Measurements from ENCODE around the gene DMXL1. TPM values are rescaled to one million over a fixed set of nuclear protein-coding genes. Genes with fewer than 3 reads are reported as not detected.

Gene DMXL1
- total RNA-seq, 1 donor from 2014 or later = 22.3 TPM

GRCh38 chr5:119036101-119036762 is 34.7 kb upstream of the DMXL1 start:
- H3K27ac ChIP-seq (replicated peaks) = no peak overlapping the region
- no peak overlapping the region for H3K4me3 ChIP-seq
- TF ChIP-seq CTCF (IDR thresholded peaks at IDR 0.05; ENCODE audit: borderline replicate concordance) = no peak
- no peaks in the 10 kb centered on the region for H3K4me1 ChIP-seq
- no peak for DNase-seq
- no peaks in the 10 kb centered on the region for H3K9me3 ChIP-seq (replicated peaks)
- no peaks in the 10 kb centered on the region for H3K36me3 ChIP-seq
- H3K27me3 ChIP-seq (ENCODE audit: low read depth) = no peaks in the 10 kb centered on the region
- intact Hi-C loops (cut with micrococcal nuclease) = no loop called here

GRCh38 chr5:119037496-119038215 is 33.2 kb upstream of the DMXL1 start:
- Histone ChIP-seq H3K36me3 (no peaks in the 10 kb centered on the region), H3K27ac (replicated peaks) (no peak overlapping the region), H3K4me1 (no peaks in the 10 kb centered on the region), H3K27me3 (ENCODE audit: low read depth) (no peaks in the 10 kb centered on the region), H3K9me3 (replicated peaks) (no peaks in the 10 kb centered on the region), H3K4me3 (no peak overlapping the region)
- intact Hi-C loops (cut with micrococcal nuclease) = no loop called here
- no peak for TF ChIP-seq CTCF (IDR thresholded peaks at IDR 0.05; ENCODE audit: borderline replicate concordance)
- DNase-seq = no peak

- H3K27ac ChIP-seq (replicated peaks) = no peak overlapping the region
- H3K36me3 ChIP-seq = no peaks in the 10 kb centered on the region
- no peak for DNase-seq
- intact Hi-C loops (cut with micrococcal nuclease) = no loop called here
- H3K9me3 ChIP-seq (replicated peaks) = no peaks in the 10 kb centered on the region
- H3K4me1 ChIP-seq = no peaks in the 10 kb centered on the region
- no peaks in the 10 kb centered on the region for H3K27me3 ChIP-seq (ENCODE audit: low read depth)
- H3K4me3 ChIP-seq = no peak overlapping the region
- no peak for TF ChIP-seq CTCF (IDR thresholded peaks at IDR 0.05; ENCODE audit: borderline replicate concordance)
These were observed 22.6 kb upstream of the DMXL1 start for GRCh38 chr5:119048246-119048645.

- Histone ChIP-seq H3K36me3 (no peaks in the 10 kb centered on the region), H3K27me3 (ENCODE audit: low read depth) (no peaks in the 10 kb centered on the region), H3K4me3 (no peak overlapping the region), H3K27ac (replicated peaks) (no peak overlapping the region), H3K9me3 (replicated peaks) (no peaks in the 10 kb centered on the region), H3K4me1 (no peaks in the 10 kb centered on the region)
- TF ChIP-seq CTCF (IDR thresholded peaks at IDR 0.05; ENCODE audit: borderline replicate concordance) = no peak
- intact Hi-C loops (cut with micrococcal nuclease) = no loop called here
- DNase-seq = no peak
These were observed 20.9 kb upstream of the DMXL1 start for GRCh38 chr5:119049824-119050449.

GRCh38 chr5:119054101-119054500 is 16.8 kb upstream of the DMXL1 start:
- Histone ChIP-seq H3K4me3 (no peak overlapping the region), H3K27me3 (ENCODE audit: low read depth) (no peaks in the 10 kb centered on the region), H3K27ac (replicated peaks) (no peak overlapping the region), H3K4me1 (no peaks in the 10 kb centered on the region), H3K36me3 (no peaks in the 10 kb centered on the region), H3K9me3 (replicated peaks) (no peaks in the 10 kb centered on the region)
- no peak for DNase-seq
- TF ChIP-seq CTCF (IDR thresholded peaks at IDR 0.05; ENCODE audit: borderline replicate concordance) = no peak
- intact Hi-C loops (cut with micrococcal nuclease) = no loop called here

Data from left ventricle myocardium inferior (tissue), 1 donor.